Left renal pelvis (tissue), 4 donors: ENCODE data around the gene SLC22A31. TPM values are rescaled to one million over a fixed set of nuclear protein-coding genes. Genes with fewer than 3 reads are reported as not detected.
"Not testable (repeated sequence)": the region's sequence is repeated elsewhere in the genome, so short reads cannot be mapped to it uniquely, and the experiment has no call there.

Experiments used
- DNase-seq, 4 donors: peaks; one replicate each; pipeline ENCODE4 v3.0.0-alpha.2; 2013; ENCODE audit warnings: low read depth in 4 of 4, low spot score in 3 of 4
- polyA plus RNA-seq, 4 donors: library from polyadenylated mRNA; unstranded; fragments of 120-200 nt; gene quantifications; one replicate each; pipeline ENCODE4 v1.2.1, GENCODE V29; 2013; ENCODE audit not compliant: insufficient read length in 4 of 4

SLC22A31 gene
- polyA plus RNA-seq, 4 donors = 0.40 to 1.1 (median 0.65) TPM

GRCh38 chr16:89194340-89195311 is 5.7 kb downstream of the SLC22A31 start:
- DNase-seq = no peak

- no peak for DNase-seq
These were observed 6.6 kb downstream of the SLC22A31 start for GRCh38 chr16:89193576-89194293.

GRCh38 chr16:89192956-89193575 is 7.3 kb downstream of the SLC22A31 start:
- DNase-seq = no peak

GRCh38 chr16:89192186-89192955 is 8.0 kb downstream of the SLC22A31 start:
- DNase-seq = not testable (repeated sequence)

GRCh38 chr16:89191901-89192185 is 8.5 kb downstream of the SLC22A31 start:
- no peak for DNase-seq

- DNase-seq = no peak
These were observed 9.1 kb downstream of the SLC22A31 start for GRCh38 chr16:89191033-89191900.

- no peak for DNase-seq
These were observed 10.0 kb downstream of the SLC22A31 start for GRCh38 chr16:89190150-89190958.

- no peak for DNase-seq
These were observed 10.8 kb downstream of the SLC22A31 start for GRCh38 chr16:89189358-89190025.

- DNase-seq = not testable (repeated sequence)
These were observed 11.6 kb downstream of the SLC22A31 start for GRCh38 chr16:89188471-89189357.

- DNase-seq = no peak
These were observed 12.5 kb downstream of the SLC22A31 start for GRCh38 chr16:89187770-89188392.

- no peak for DNase-seq
These were observed 13.1 kb downstream of the SLC22A31 start for GRCh38 chr16:89187032-89187769.

- DNase-seq = not testable (repeated sequence)
These were observed 13.7 kb downstream of the SLC22A31 start for GRCh38 chr16:89186593-89187031.

- not testable (repeated sequence) for DNase-seq
These were observed 14.3 kb downstream of the SLC22A31 start for GRCh38 chr16:89185887-89186592.

GRCh38 chr16:89184933-89185794 is 15.2 kb downstream of the SLC22A31 start:
- DNase-seq = no peak

GRCh38 chr16:89184677-89184932 is 15.7 kb downstream of the SLC22A31 start:
- DNase-seq = no peak
